ENCODE results near the gene GTSE1. TPM values are rescaled to one million over a fixed set of nuclear protein-coding genes. Genes with fewer than 3 reads are reported as not detected.

The GTSE1 gene
- total RNA-seq (1 to 10 TPM in 1 of 2 donors, under 1 TPM in 1; 0.55 to 1.5 TPM), polyA plus RNA-seq (1 to 10 TPM in 1 of 2 donors, under 1 TPM in 1; 0.82 to 1.0 TPM)
- long read RNA-seq, donor 1, partial matches to known transcripts: 0 of 1 reads
- long read RNA-seq, donor 1, other reads (novel, unspliced or antisense): 1 of 1 reads
- long read RNA-seq, donor 2: 0 reads

DNA sequence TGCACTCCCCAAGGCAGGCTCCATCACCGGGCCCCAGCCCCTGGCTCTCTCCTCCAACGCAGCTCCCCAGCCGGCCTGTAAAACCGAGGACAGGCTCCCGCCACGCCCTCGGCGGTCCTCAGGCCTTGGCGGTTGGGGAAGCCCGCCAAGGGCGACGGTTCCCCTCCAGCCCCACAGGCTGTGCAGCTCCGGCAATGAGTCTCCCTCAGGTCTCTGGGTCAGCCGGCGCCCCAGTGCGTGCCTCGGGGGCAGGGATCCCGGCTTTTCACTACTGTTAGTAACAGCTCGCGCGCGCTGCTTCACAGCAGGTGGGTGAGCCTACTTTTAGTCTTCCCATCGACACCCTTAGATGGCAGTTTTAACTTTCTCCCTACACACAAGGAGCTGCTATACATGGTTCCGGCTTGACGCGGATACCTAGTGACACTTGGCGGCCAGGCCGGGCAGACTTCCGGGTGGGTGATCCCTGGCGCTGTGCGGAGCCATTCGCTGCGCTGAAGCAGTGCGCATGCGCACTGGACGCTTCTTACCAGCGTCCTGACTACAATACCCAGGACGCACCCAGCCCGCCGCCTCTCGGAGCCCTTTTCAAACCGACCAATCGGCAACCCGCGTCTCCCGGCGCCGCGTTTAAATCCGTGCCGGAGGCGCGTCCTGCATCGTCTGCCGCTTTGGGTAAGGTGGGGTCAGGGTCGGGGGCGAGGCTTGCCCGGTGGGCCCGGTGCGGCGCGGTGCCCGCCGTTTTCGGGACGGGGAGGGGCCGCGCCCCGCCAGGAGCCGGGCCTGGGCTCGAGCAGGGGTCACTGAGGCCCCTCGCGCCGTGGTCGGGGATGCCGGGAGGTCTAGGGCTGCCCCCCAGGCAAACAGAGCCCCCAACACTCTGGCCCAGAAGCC is at the start of gene GTSE1:
GTSE1 (plus strand) TSS at position 614 of the 894 bp plus-strand sequence. CDS start 531 bp downstream, outside the sequence.
- H3K27me3 ChIP-seq (ENCODE audit: control insufficient read depth in 1 of 2, insufficient read depth in 2 of 2, low read length in 1 of 2): no peaks in the 10 kb centered on the region
- H3K27ac ChIP-seq (ENCODE audit: low read depth in 1 of 2, low read length in 2 of 2): peak within 1 kb of the TSS; percentile 46 to 78
- peak within 1 kb of the TSS; percentile 9 to 37 for H3K4me3 ChIP-seq (ENCODE audit: low read length in 2 of 2)
- H3K9me3 ChIP-seq (ENCODE audit: control insufficient read depth, low read length): no peaks in the 10 kb centered on the region
- peak; percentile 99 for DNase-seq
- no peaks in the 10 kb centered on the region for H3K4me1 ChIP-seq (ENCODE audit: control insufficient read depth in 1 of 2, insufficient read depth in 2 of 2, low read length in 2 of 2)
- intact Hi-C loops (cut with DNase I): loop anchor here (5.0 kb wide), 2 partner anchors 144 to 174 kb away; partner anchors contain the start of gene PPARA (in 1 of the 2)
- WGBS, 2 donors: 1% methylated on average over 76 of the region's 76 CpGs
- ATAC-seq (ENCODE audit: low FRiP score): peak; percentile 98
- peaks cover 0 to 3% of the 10 kb centered on the region in 2 donors for H3K36me3 ChIP-seq (ENCODE audit: control insufficient read depth in 1 of 2, insufficient read depth in 2 of 2, low read length in 1 of 2)

- no peak for ATAC-seq (ENCODE audit: low FRiP score)
- peak in 1 of 2 donors; percentile 51 for DNase-seq
- Histone ChIP-seq H3K4me1 (ENCODE audit: control insufficient read depth in 1 of 2, insufficient read depth in 2 of 2, low read length in 2 of 2) (no peaks in the 10 kb centered on the region), H3K27me3 (ENCODE audit: control insufficient read depth in 1 of 2, insufficient read depth in 2 of 2, low read length in 1 of 2) (no peaks in the 10 kb centered on the region), H3K27ac (ENCODE audit: low read depth in 1 of 2, low read length in 2 of 2) (no peak overlapping the region), H3K9me3 (ENCODE audit: control insufficient read depth, low read length) (no peaks in the 10 kb centered on the region), H3K36me3 (ENCODE audit: control insufficient read depth in 1 of 2, insufficient read depth in 2 of 2, low read length in 1 of 2) (no peaks in the 10 kb centered on the region), H3K4me3 (ENCODE audit: low read length in 2 of 2) (no peak overlapping the region)
- intact Hi-C loops (cut with DNase I): loop anchor here in 1 of 2 donors (10.0 kb wide), 1 partner anchor 93 kb away; the partner anchor contains the start of gene PPARA
- 92 to 95% methylated on average over 2 of the region's 2 CpGs for WGBS, 2 donors
These were observed 49.2 kb upstream of the GTSE1 start for GRCh38 chr22:46247443-46247975.

GRCh38 chr22:46250035-46250782 is 46.5 kb upstream of the GTSE1 start, which contains the start of gene CDPF1:
Gene CDPF1 (minus strand): TSS chr22:46250293. CDS start chr22:46248284, 2,009 bp downstream.
- H3K36me3 ChIP-seq (ENCODE audit: control insufficient read depth in 1 of 2, insufficient read depth in 2 of 2, low read length in 1 of 2): no peaks in the 10 kb centered on the region
- no peaks in the 10 kb centered on the region for H3K4me1 ChIP-seq (ENCODE audit: control insufficient read depth in 1 of 2, insufficient read depth in 2 of 2, low read length in 2 of 2)
- H3K4me3 ChIP-seq (ENCODE audit: low read length in 2 of 2): peak within 1 kb of the TSS; percentile 57 to 87
- intact Hi-C loops (cut with DNase I): no loop called here
- WGBS, 2 donors: 0% methylated on average over 72 to 89 of the region's 89 CpGs
- peak within 1 kb of the TSS in 1 of 2 donors; percentile 90 for H3K27ac ChIP-seq (ENCODE audit: low read depth in 1 of 2, low read length in 2 of 2)
- H3K9me3 ChIP-seq (ENCODE audit: control insufficient read depth, low read length): no peaks in the 10 kb centered on the region
- ATAC-seq (ENCODE audit: low FRiP score) (peak; percentile 95), DNase-seq (peak; percentile 94 to 97)
- no peaks in the 10 kb centered on the region for H3K27me3 ChIP-seq (ENCODE audit: control insufficient read depth in 1 of 2, insufficient read depth in 2 of 2, low read length in 1 of 2)

DNA sequence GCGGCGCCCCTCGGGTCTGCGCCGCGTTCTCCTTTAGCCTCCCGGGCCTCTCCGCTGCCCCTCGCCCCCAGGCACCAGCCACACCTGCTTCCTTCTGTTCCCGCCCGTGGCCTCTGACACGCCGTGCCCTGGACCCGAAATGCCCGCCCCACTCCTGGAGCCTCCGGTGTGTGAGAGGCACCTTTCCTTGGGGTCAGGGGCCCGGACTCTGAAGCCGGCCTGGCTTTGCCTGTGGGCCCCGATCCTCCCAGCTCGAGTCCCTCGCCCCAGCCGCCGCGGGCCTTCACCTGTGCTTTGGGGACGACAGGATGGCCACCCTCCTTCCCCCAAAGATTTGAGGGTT is 45.9 kb upstream of the GTSE1 start:
- ATAC-seq (ENCODE audit: low FRiP score): peak; percentile 22
- Histone ChIP-seq H3K27ac (ENCODE audit: low read depth in 1 of 2, low read length in 2 of 2) (no peak overlapping the region), H3K4me3 (ENCODE audit: low read length in 2 of 2) (peak overlapping the region; percentile 57 to 87), H3K9me3 (ENCODE audit: control insufficient read depth, low read length) (no peaks in the 10 kb centered on the region), H3K27me3 (ENCODE audit: control insufficient read depth in 1 of 2, insufficient read depth in 2 of 2, low read length in 1 of 2) (no peaks in the 10 kb centered on the region), H3K36me3 (ENCODE audit: control insufficient read depth in 1 of 2, insufficient read depth in 2 of 2, low read length in 1 of 2) (no peaks in the 10 kb centered on the region), H3K4me1 (ENCODE audit: control insufficient read depth in 1 of 2, insufficient read depth in 2 of 2, low read length in 2 of 2) (no peaks in the 10 kb centered on the region)
- WGBS, 2 donors: 4 to 7% methylated on average over 25 of the region's 25 CpGs
- peak; percentile 48 to 82 for DNase-seq
- intact Hi-C loops (cut with DNase I): no loop called here

DNA sequence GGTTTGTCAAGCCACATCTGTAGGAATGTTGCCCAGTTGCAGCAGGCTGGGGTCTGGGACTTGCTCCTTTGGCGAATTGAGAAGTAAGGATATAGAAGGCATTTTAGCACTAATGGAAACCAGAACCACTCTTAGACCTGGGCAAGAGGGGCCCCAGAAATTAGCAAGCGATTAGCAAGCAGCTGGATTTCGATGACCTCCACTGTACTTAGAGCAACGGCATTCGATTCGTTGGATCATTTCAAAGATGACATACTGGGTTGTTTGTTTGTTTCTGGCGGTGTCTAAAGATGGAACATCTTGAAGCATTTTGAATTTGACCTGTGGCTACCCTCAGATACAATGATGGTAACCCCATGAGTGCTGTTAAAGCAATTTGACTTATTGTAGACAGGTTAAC is 45.4 kb upstream of the GTSE1 start:
- no peaks in the 10 kb centered on the region for H3K36me3 ChIP-seq (ENCODE audit: control insufficient read depth in 1 of 2, insufficient read depth in 2 of 2, low read length in 1 of 2)
- no peak overlapping the region for H3K4me3 ChIP-seq (ENCODE audit: low read length in 2 of 2)
- intact Hi-C loops (cut with DNase I): no loop called here
- no peaks in the 10 kb centered on the region for H3K4me1 ChIP-seq (ENCODE audit: control insufficient read depth in 1 of 2, insufficient read depth in 2 of 2, low read length in 2 of 2)
- no peaks in the 10 kb centered on the region for H3K27me3 ChIP-seq (ENCODE audit: control insufficient read depth in 1 of 2, insufficient read depth in 2 of 2, low read length in 1 of 2)
- 70 to 79% methylated on average over 7 of the region's 7 CpGs for WGBS, 2 donors
- H3K9me3 ChIP-seq (ENCODE audit: control insufficient read depth, low read length): peaks cover under 1% of the 10 kb centered on the region
- ATAC-seq (ENCODE audit: low FRiP score) (no peak), DNase-seq (no peak)
- no peak overlapping the region for H3K27ac ChIP-seq (ENCODE audit: low read depth in 1 of 2, low read length in 2 of 2)

DNA sequence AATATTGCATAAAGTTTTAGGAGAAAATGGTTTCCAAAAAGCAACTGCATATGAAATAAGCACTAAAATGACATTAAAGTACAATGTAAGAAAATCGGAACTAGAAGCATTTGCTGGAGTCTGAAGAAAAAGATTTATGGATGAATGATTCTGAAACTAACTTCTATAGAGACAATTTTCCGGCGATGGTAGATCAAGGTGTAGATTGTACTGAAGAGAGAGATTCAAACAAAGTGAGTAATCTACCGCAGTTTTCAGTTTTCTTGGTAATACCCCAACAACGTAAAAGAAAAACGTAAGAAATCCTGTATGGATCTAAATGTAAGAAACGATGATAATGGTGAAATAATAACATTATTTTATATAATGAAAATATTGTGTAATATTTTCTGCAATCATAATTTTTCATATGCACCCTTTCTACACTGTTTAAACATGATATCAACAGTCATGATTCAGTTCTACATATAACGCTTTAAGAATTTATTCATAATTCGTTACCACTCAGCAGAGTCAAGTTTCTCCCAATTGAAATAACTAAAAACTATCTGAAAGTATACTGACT is 44.8 kb upstream of the GTSE1 start:
- ATAC-seq (ENCODE audit: low FRiP score) (no peak), DNase-seq (no peak)
- Histone ChIP-seq H3K4me1 (ENCODE audit: control insufficient read depth in 1 of 2, insufficient read depth in 2 of 2, low read length in 2 of 2) (no peaks in the 10 kb centered on the region), H3K4me3 (ENCODE audit: low read length in 2 of 2) (no peak overlapping the region), H3K27ac (ENCODE audit: low read depth in 1 of 2, low read length in 2 of 2) (no peak overlapping the region), H3K27me3 (ENCODE audit: control insufficient read depth in 1 of 2, insufficient read depth in 2 of 2, low read length in 1 of 2) (no peaks in the 10 kb centered on the region), H3K36me3 (ENCODE audit: control insufficient read depth in 1 of 2, insufficient read depth in 2 of 2, low read length in 1 of 2) (no peaks in the 10 kb centered on the region), H3K9me3 (ENCODE audit: control insufficient read depth, low read length) (peaks cover 4% of the 10 kb centered on the region)
- intact Hi-C loops (cut with DNase I): no loop called here
- WGBS, 2 donors: 92 to 94% methylated on average over 9 of the region's 9 CpGs

DNA sequence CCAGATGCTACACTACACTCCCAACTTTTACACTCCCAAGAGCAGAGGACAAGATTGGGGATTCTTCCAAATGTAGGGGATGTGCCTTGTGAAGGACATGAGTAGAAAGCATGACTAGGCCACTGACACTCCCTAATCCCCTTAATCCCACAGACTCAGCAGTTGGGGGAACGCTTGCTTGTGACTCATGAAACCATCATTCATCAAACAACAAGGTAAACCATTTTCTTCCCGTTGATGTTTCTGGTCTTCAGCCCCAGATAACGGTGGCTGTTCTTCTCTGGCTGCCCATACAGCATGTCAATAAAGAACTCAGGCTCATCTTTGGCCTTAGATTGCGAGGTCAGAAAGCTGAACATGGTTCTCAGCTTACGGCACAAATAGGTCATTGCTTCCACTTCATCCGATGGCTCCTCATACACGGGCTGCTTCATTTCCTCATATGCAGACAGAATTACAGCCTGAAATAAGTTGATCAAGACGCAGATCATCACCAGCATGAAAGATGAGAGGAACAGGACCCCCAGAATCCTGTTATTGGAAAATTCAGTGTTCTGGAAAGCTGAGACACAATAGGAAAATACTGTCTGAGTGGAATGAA is 40.2 kb upstream of the GTSE1 start:
- ATAC-seq (ENCODE audit: low FRiP score): no peak
- H3K27ac ChIP-seq (ENCODE audit: low read depth in 1 of 2, low read length in 2 of 2): no peak overlapping the region
- WGBS, 2 donors: 85 to 93% methylated on average over 8 of the region's 8 CpGs
- no peak for DNase-seq
- H3K4me3 ChIP-seq (ENCODE audit: low read length in 2 of 2): no peak overlapping the region
- peaks cover 4% of the 10 kb centered on the region for H3K9me3 ChIP-seq (ENCODE audit: control insufficient read depth, low read length)
- H3K36me3 ChIP-seq (ENCODE audit: control insufficient read depth in 1 of 2, insufficient read depth in 2 of 2, low read length in 1 of 2): no peaks in the 10 kb centered on the region
- H3K27me3 ChIP-seq (ENCODE audit: control insufficient read depth in 1 of 2, insufficient read depth in 2 of 2, low read length in 1 of 2): no peaks in the 10 kb centered on the region
- no peaks in the 10 kb centered on the region for H3K4me1 ChIP-seq (ENCODE audit: control insufficient read depth in 1 of 2, insufficient read depth in 2 of 2, low read length in 2 of 2)
- intact Hi-C loops (cut with DNase I): no loop called here

DNA sequence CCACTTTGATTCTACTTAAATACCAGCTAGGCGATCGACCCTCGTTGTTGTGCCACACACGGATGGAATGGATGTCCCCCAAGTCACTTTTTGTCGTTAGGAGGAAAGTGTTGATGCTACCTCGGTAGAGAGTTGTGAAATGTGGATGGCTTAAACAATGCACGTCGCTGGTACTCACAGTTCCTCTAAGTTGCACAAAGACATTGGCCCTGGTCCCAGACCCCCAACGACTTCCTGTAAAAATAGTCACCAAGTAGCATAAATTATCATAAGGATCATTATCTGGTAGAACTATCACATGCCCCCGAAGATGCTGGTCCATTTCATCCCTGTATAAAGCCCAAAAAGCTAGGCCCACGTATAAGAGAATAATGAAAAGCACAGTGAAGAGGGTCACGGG is 37.3 kb upstream of the GTSE1 start:
- DNase-seq (peak; percentile 47 to 49), ATAC-seq (ENCODE audit: low FRiP score) (no peak)
- 86 to 88% methylated on average over 12 of the region's 12 CpGs for WGBS, 2 donors
- Histone ChIP-seq H3K27ac (ENCODE audit: low read depth in 1 of 2, low read length in 2 of 2) (no peak overlapping the region), H3K4me1 (ENCODE audit: control insufficient read depth in 1 of 2, insufficient read depth in 2 of 2, low read length in 2 of 2) (no peaks in the 10 kb centered on the region), H3K36me3 (ENCODE audit: control insufficient read depth in 1 of 2, insufficient read depth in 2 of 2, low read length in 1 of 2) (no peaks in the 10 kb centered on the region), H3K9me3 (ENCODE audit: control insufficient read depth, low read length) (peaks cover 4% of the 10 kb centered on the region), H3K27me3 (ENCODE audit: control insufficient read depth in 1 of 2, insufficient read depth in 2 of 2, low read length in 1 of 2) (no peaks in the 10 kb centered on the region), H3K4me3 (ENCODE audit: low read length in 2 of 2) (no peak overlapping the region)
- intact Hi-C loops (cut with DNase I): no loop called here
